Uterus (tissue), 4 donors: ENCODE data around the gene SMURF1. TPM values are rescaled to one million over a fixed set of nuclear protein-coding genes. Genes with fewer than 3 reads are reported as not detected.

Experiments
- DNase-seq, 2 donors: peaks; one replicate each; pipeline ENCODE4 v3.0.0-alpha.2; 2019 to 2020
- H3K27ac ChIP-seq, 2 donors: fragments of 200-600 bp; sonication (generic); 1 replicate in 1 of 2; 2 replicates in 1 of 2; pipeline ENCODE4 v1.5.1; 2016 to 2018
- H3K27me3 ChIP-seq, 2 donors: fragments of 200-600 bp; sonication (generic); one replicate each; pipeline ENCODE4 v1.5.1; 2018 to 2019; ENCODE audit warnings: control low read depth in 1 of 2
- H3K36me3 ChIP-seq, 2 donors: fragments of 200-600 bp; sonication (generic); one replicate each; pipeline ENCODE4 v1.5.1; 2019; ENCODE audit warnings: control low read depth in 1 of 2
- H3K4me1 ChIP-seq, 2 donors: fragments of 200-600 bp; sonication (generic); one replicate each; pipeline ENCODE4 v1.5.1; 2018 to 2019; ENCODE audit warnings: control low read depth in 1 of 2
- H3K4me3 ChIP-seq, 2 donors: fragments of 200-600 bp; sonication (generic); 1 replicate in 1 of 2; 2 replicates in 1 of 2; pipeline ENCODE4 v1.5.1; 2018 to 2019; ENCODE audit warnings: mild to moderate bottlenecking in 1 of 2
- H3K9me3 ChIP-seq, 2 donors: fragments of 200-600 bp; sonication (generic); one replicate each; pipeline ENCODE4 v1.5.1; 2019; ENCODE audit warnings: control low read depth in 1 of 2
- CTCF ChIP-seq, 4 experiments: fragments of 200-600 bp in 2 of 4; fragments of 450-650 bp in 2 of 4; sonication (generic) in 2 of 4; IDR thresholded peaks; one replicate each; pipeline ENCODE4 v1.5.1; 2016 to 2019; ENCODE audit warnings: antibody characterized with exemption in 4 of 4, mild to moderate bottlenecking in 2 of 4, moderate library complexity in 1 of 4
- POLR2A ChIP-seq, 2 donors: fragments of 450-650 bp; IDR thresholded peaks; one replicate each; pipeline ENCODE4 v1.6.1; 2016; ENCODE audit warnings: antibody characterized with exemption in 2 of 2, mild to moderate bottlenecking in 1 of 2, moderate library complexity in 1 of 2
- intact Hi-C: fragments of 100-400 bp; cut with DNase I; formaldehyde crosslinking; loops from one replicate; pipeline ENCODE4 v1.15.1; 2023; ENCODE audit warnings: low total_unique reads
- total RNA-seq, 4 donors: library from RNA; depleted of rRNA in 3 of 4; stranded (reverse); fragments of >200 nt in 3 of 4; gene quantifications; one replicate each; pipeline versions ENCODE4 v1.1.0 to v1.2.4, GENCODE V29; 2014 to 2023
- donor health status: DM: yes; HTN: yes; CAD: no.

SMURF1 gene
- total RNA-seq, 4 donors from 2014 or later = 14.4 to 39.5 (median 26.2) TPM

GRCh38 chr7:98998821-98999725 lies 144.8 kb downstream of the SMURF1 start:
- H3K27me3 ChIP-seq = no peaks in the 10 kb centered on the region
- no peak overlapping the region for H3K27ac ChIP-seq
- DNase-seq = no peak
- H3K4me1 ChIP-seq = no peaks in the 10 kb centered on the region
- H3K4me3 ChIP-seq = no peak overlapping the region
- no peaks in the 10 kb centered on the region for H3K9me3 ChIP-seq
- intact Hi-C loops = no loop called here
- no peaks in the 10 kb centered on the region for H3K36me3 ChIP-seq
- TF ChIP-seq CTCF (IDR thresholded peaks at IDR 0.05) (no peak), POLR2A (IDR thresholded peaks at IDR 0.05) (no peak)

GRCh38 chr7:98997846-98998245 lies 146.1 kb downstream of the SMURF1 start:
- TF ChIP-seq CTCF (IDR thresholded peaks at IDR 0.05) (no peak), POLR2A (IDR thresholded peaks at IDR 0.05) (no peak)
- no peaks in the 10 kb centered on the region for H3K4me1 ChIP-seq
- intact Hi-C loops = no loop called here
- H3K27ac ChIP-seq = no peak overlapping the region
- no peaks in the 10 kb centered on the region for H3K27me3 ChIP-seq
- no peak overlapping the region for H3K4me3 ChIP-seq
- DNase-seq = no peak
- H3K9me3 ChIP-seq = no peaks in the 10 kb centered on the region
- no peaks in the 10 kb centered on the region for H3K36me3 ChIP-seq

- no peak for TF ChIP-seq POLR2A (IDR thresholded peaks at IDR 0.05)
- TF ChIP-seq CTCF (IDR thresholded peaks at IDR 0.05) = no peak
- no peaks in the 10 kb centered on the region for H3K27me3 ChIP-seq
- H3K9me3 ChIP-seq = no peaks in the 10 kb centered on the region
- intact Hi-C loops = no loop called here
- no peaks in the 10 kb centered on the region for H3K4me1 ChIP-seq
- no peak overlapping the region for H3K4me3 ChIP-seq
- H3K36me3 ChIP-seq = no peaks in the 10 kb centered on the region
- no peak overlapping the region for H3K27ac ChIP-seq
- DNase-seq = no peak
Measured at GRCh38 chr7:98996150-98996552, 147.8 kb downstream of the SMURF1 start.

- TF ChIP-seq CTCF (IDR thresholded peaks at IDR 0.05) (no peak), POLR2A (IDR thresholded peaks at IDR 0.05) (no peak)
- Histone ChIP-seq H3K9me3 (no peaks in the 10 kb centered on the region), H3K36me3 (no peaks in the 10 kb centered on the region), H3K27me3 (no peaks in the 10 kb centered on the region), H3K4me3 (no peak overlapping the region), H3K4me1 (no peaks in the 10 kb centered on the region), H3K27ac (no peak overlapping the region)
- no peak for DNase-seq
- intact Hi-C loops = no loop called here
Measured at GRCh38 chr7:98995523-98996149, 148.3 kb downstream of the SMURF1 start.

- TF ChIP-seq CTCF (IDR thresholded peaks at IDR 0.05) (no peak), POLR2A (IDR thresholded peaks at IDR 0.05) (no peak)
- Histone ChIP-seq H3K9me3 (no peaks in the 10 kb centered on the region), H3K27me3 (no peaks in the 10 kb centered on the region), H3K4me1 (no peaks in the 10 kb centered on the region), H3K36me3 (no peaks in the 10 kb centered on the region), H3K4me3 (no peak overlapping the region), H3K27ac (no peak overlapping the region)
- no peak for DNase-seq
- intact Hi-C loops = no loop called here
Measured at GRCh38 chr7:98995111-98995510, 148.8 kb downstream of the SMURF1 start.
